H1 (cell line): ENCODE results near the gene SH3RF2. TPM values are rescaled to one million over a fixed set of nuclear protein-coding genes. Genes with fewer than 3 reads are reported as not detected.

Experiments used
- CTCF ChIA-PET: fragments of 300-600 bp; sonication (Branson Sonifier 250); formaldehyde crosslinking; loops from one replicate; lab custom pipeline; 2021; ENCODE audit not compliant: partially characterized antibody; lab: Charles Lee
- POLR2A ChIA-PET: fragments of 300-600 bp; sonication (Branson Sonifier 250); formaldehyde crosslinking; loops from one replicate; lab custom pipeline; 2021; ENCODE audit warnings: inconsistent platforms; ENCODE audit not compliant: partially characterized antibody; lab: Charles Lee
- DNase-seq, 2 experiments: peaks; one replicate each; pipeline versions ENCODE4 v3.0.0 to v3.0.0-alpha.2; 2010 to 2022; ENCODE audit warnings: low spot score in 2 of 2, low read depth in 1 of 2, mixed read lengths in 1 of 2
- FAIRE-seq: peaks from 2 replicates; lab custom pipeline; 2011; peaks lifted over from hg19 to GRCh38; lab: Jason Lieb, UNC
- H2AFZ ChIP-seq: 2 replicates; pipeline ENCODE4 v1.8.1; 2012; ENCODE audit warnings: low read length, inconsistent platforms
- H2AK5ac ChIP-seq: 2 replicates; pipeline ENCODE4 v1.6.1; 2013; ENCODE audit warnings: low read depth, low read length
- H2BK120ac ChIP-seq: replicated peaks from 2 replicates; pipeline ENCODE3; 2013; ENCODE audit warnings: low read depth, low read length, inconsistent platforms
- H2BK12ac ChIP-seq: 2 replicates; pipeline ENCODE4 v1.6.1; 2013; ENCODE audit warnings: low read depth, low read length
- H2BK15ac ChIP-seq: 2 replicates; pipeline ENCODE4 v1.6.1; 2013; ENCODE audit warnings: low read length
- H2BK20ac ChIP-seq: 2 replicates; pipeline ENCODE4 v1.6.1; 2013; ENCODE audit warnings: low read length
- H2BK5ac ChIP-seq: 2 replicates; pipeline ENCODE4 v1.6.1; 2013; ENCODE audit warnings: low read depth, low read length
- H3K14ac ChIP-seq: 2 replicates; pipeline ENCODE4 v1.6.1; 2013; ENCODE audit warnings: inconsistent platforms; ENCODE audit not compliant: insufficient read length
- H3K18ac ChIP-seq: 2 replicates; pipeline ENCODE4 v1.6.1; 2013; ENCODE audit warnings: low read length; ENCODE audit errors: extremely low read depth
- H3K23ac ChIP-seq: 2 replicates; pipeline ENCODE4 v1.6.1; 2013; ENCODE audit warnings: inconsistent platforms; ENCODE audit not compliant: insufficient read length
- H3K23me2 ChIP-seq: 2 replicates; pipeline ENCODE4 v1.6.1; 2013; ENCODE audit warnings: low read depth, low read length
- H3K27ac ChIP-seq: 2 replicates; pipeline ENCODE4 v1.6.1; 2011; ENCODE audit warnings: low read depth, low read length, inconsistent platforms
- H3K27me3 ChIP-seq, 4 experiments: replicated peaks in 1 of 4; 1 replicate in 1 of 4; 2 replicates in 3 of 4; pipeline versions ENCODE4 v1.6.1 to v1.8.1; 2011 to 2013; ENCODE audit warnings: low read length in 3 of 4, mild to moderate bottlenecking in 3 of 4, inconsistent platforms in 2 of 4, mixed read lengths in 2 of 4, moderate library complexity in 1 of 4; ENCODE audit not compliant: control insufficient read depth in 3 of 4, insufficient read depth in 3 of 4; ENCODE audit errors: extremely low read depth in 1 of 4
- H3K36me3 ChIP-seq, 4 experiments: 2 replicates each; pipeline versions ENCODE4 v1.6.1 to v1.8.1; 2011 to 2013; ENCODE audit warnings: mild to moderate bottlenecking in 4 of 4, low read length in 3 of 4, moderate library complexity in 2 of 4, control low read depth in 1 of 4, inconsistent platforms in 1 of 4; ENCODE audit not compliant: insufficient read depth in 4 of 4, control insufficient read depth in 2 of 4
- H3K4ac ChIP-seq: replicated peaks from 2 replicates; pipeline ENCODE3; 2013; ENCODE audit warnings: low read length, low read depth, mixed read lengths, inconsistent platforms; ENCODE audit not compliant: insufficient read length
- H3K4me1 ChIP-seq, 4 experiments: replicated peaks in 1 of 4; 1 replicate in 1 of 4; 2 replicates in 3 of 4; pipeline versions ENCODE4 v1.6.1 to v1.8.1; 2011 to 2013; ENCODE audit warnings: low read length in 3 of 4, inconsistent platforms in 2 of 4, mixed read lengths in 1 of 4; ENCODE audit not compliant: insufficient read depth in 4 of 4, control insufficient read depth in 3 of 4
- H3K4me2 ChIP-seq, 2 experiments: 2 replicates each; pipeline versions ENCODE4 v1.6.1 to v1.8.1; 2011 to 2013; ENCODE audit warnings: low read depth in 2 of 2, low read length in 2 of 2, control low read depth in 1 of 2, inconsistent platforms in 1 of 2, mild to moderate bottlenecking in 1 of 2; ENCODE audit not compliant: insufficient read depth in 1 of 2
- H3K4me3 ChIP-seq, 4 experiments: fragments of 200-600, 300-600 bp in 1 of 4; sonication (generic), shearing (Covaris generic), sonication (Bioruptor Twin) in 1 of 4; 2 replicates each; pipeline versions ENCODE4 v1.5.1 to v1.8.1; 2011 to 2016; ENCODE audit warnings: low read length in 4 of 4, low read depth in 3 of 4, control low read depth in 2 of 4, inconsistent platforms in 2 of 4, mild to moderate bottlenecking in 2 of 4, mixed read lengths in 1 of 4, moderate library complexity in 1 of 4; ENCODE audit not compliant: insufficient read depth in 2 of 4; ENCODE audit errors: extremely low read depth in 1 of 4
- H3K56ac ChIP-seq: replicated peaks from 2 replicates; pipeline ENCODE3; 2013; ENCODE audit warnings: low read depth, mild to moderate bottlenecking, mixed read lengths, low read length, inconsistent platforms; ENCODE audit not compliant: insufficient read length
- H3K79me1 ChIP-seq: 2 replicates; pipeline ENCODE4 v1.6.1; 2013; ENCODE audit warnings: low read depth, low read length, control low read depth
- H3K79me2 ChIP-seq, 2 experiments: 2 replicates each; pipeline versions ENCODE4 v1.6.1 to v1.8.1; 2012 to 2013; ENCODE audit warnings: low read length in 2 of 2, mild to moderate bottlenecking in 2 of 2, inconsistent platforms in 1 of 2; ENCODE audit not compliant: insufficient read depth in 2 of 2, control insufficient read depth in 1 of 2
- H3K9ac ChIP-seq, 4 experiments: replicated peaks in 1 of 4; 1 replicate in 1 of 4; 2 replicates in 3 of 4; pipeline versions ENCODE4 v1.6.1 to v1.8.1; 2011 to 2013; ENCODE audit warnings: low read depth in 3 of 4, low read length in 3 of 4, control low read depth in 2 of 4, mild to moderate bottlenecking in 2 of 4, moderate library complexity in 2 of 4, inconsistent platforms in 1 of 4; ENCODE audit errors: extremely low read depth in 1 of 4
- H3K9me3 ChIP-seq, 2 experiments: 2 replicates each; pipeline versions ENCODE4 v1.6.1 to v1.8.1; 2012 to 2013; ENCODE audit warnings: mild to moderate bottlenecking in 2 of 2, moderate library complexity in 2 of 2, control low read depth in 1 of 2, inconsistent platforms in 1 of 2, low read depth in 1 of 2, low read length in 1 of 2, mixed read lengths in 1 of 2; ENCODE audit not compliant: insufficient read depth in 2 of 2
- H4K20me1 ChIP-seq, 2 experiments: replicated peaks in 1 of 2; 2 replicates each; pipeline versions ENCODE3 to v1.8.1; 2011 to 2013; ENCODE audit warnings: inconsistent platforms in 2 of 2, low read length in 2 of 2, mild to moderate bottlenecking in 1 of 2; ENCODE audit not compliant: insufficient read depth in 2 of 2, control insufficient read depth in 1 of 2
- H4K5ac ChIP-seq: 2 replicates; pipeline ENCODE4 v1.6.1; 2013; ENCODE audit warnings: low read length, low read depth, mixed read lengths, inconsistent platforms; ENCODE audit not compliant: insufficient read length
- H4K8ac ChIP-seq: 2 replicates; pipeline ENCODE4 v1.8.0; 2013; ENCODE audit warnings: mild to moderate bottlenecking, moderate library complexity, low read length, inconsistent platforms; ENCODE audit not compliant: insufficient read depth; ENCODE audit errors: extremely low read depth
- H4K91ac ChIP-seq: replicated peaks from 2 replicates; pipeline ENCODE3; 2013; ENCODE audit warnings: low read length, mixed read lengths, inconsistent platforms; ENCODE audit not compliant: insufficient read length
- ASH2L ChIP-seq: fragments of 200-600, 300-600 bp; sonication (generic); IDR thresholded peaks from one replicate; pipeline ENCODE4 v1.7.1; 2017; ENCODE audit warnings: low read length
- CEBPB ChIP-seq: IDR thresholded peaks from 2 replicates; pipeline ENCODE4 v1.6.1; 2012; ENCODE audit warnings: low read depth, low read length
- GABPA ChIP-seq: IDR thresholded peaks from 2 replicates; pipeline ENCODE4 v1.6.1; 2011; ENCODE audit warnings: mild to moderate bottlenecking, low read length, moderate library complexity, borderline replicate concordance; ENCODE audit not compliant: insufficient read depth
- HDAC6 ChIP-seq: IDR thresholded peaks from one replicate; pipeline ENCODE4 v1.7.1; 2012; ENCODE audit warnings: low read depth, mild to moderate bottlenecking, inconsistent platforms, low read length, moderate library complexity
- SP2 ChIP-seq: IDR thresholded peaks from 2 replicates; pipeline ENCODE4 v1.6.1; 2012; ENCODE audit warnings: mild to moderate bottlenecking, low read length, inconsistent platforms
- WGBS, 2 experiments: shearing (Covaris generic) in 1 of 2; methylation state at CpG; one replicate each; pipeline versions ENCODE4 v1.1.6 to v1.1.7; 2013 to 2015; ENCODE audit warnings: low lambda C conversion rate in 2 of 2, mixed read lengths in 2 of 2, inconsistent platforms in 1 of 2, low coverage in 1 of 2, missing lambda C conversion rate in 1 of 2; ENCODE audit not compliant: insufficient replicate concordance in 2 of 2, insufficient coverage in 1 of 2, insufficient read length in 1 of 2; ENCODE audit errors: extremely low coverage in 1 of 2, missing lambda C conversion rate in 1 of 2; 5-methylcytosine and 5-hydroxymethylcytosine counted together
- polyA plus RNA-seq, 7 experiments: library from polyadenylated mRNA; depleted of rRNA in 3 of 7; stranded (reverse) in 5 of 7; unstranded in 2 of 7; fragments of >200 nt in 5 of 7; fragments of 200-250 nt in 2 of 7; gene quantifications; 1 replicate in 5 of 7; 2 replicates in 1 of 7; 4 replicates in 1 of 7; pipeline versions ENCODE4 v1.2.1 to v1.2.3, GENCODE V29; 2011 to 2013; ENCODE audit warnings: missing spikeins in 2 of 7, mixed read lengths in 2 of 7
- total RNA-seq: library from RNA; stranded (reverse); fragmentation: NEBNext Ultra II Directional; extraction: Animal tissue kit (Norgen Biotek cat#: 25700); gene quantifications from 2 replicates; pipeline ENCODE4 v1.2.1, GENCODE V29; 2021

The SH3RF2 gene
- total and polyA plus RNA-seq, 2 of the 8 experiments (the other 6 are each of a cell fraction or from before 2014, with no cell fraction given): 0.80 to 0.95 TPM

- H2AK5ac ChIP-seq: no peak overlapping the region
- H2AFZ ChIP-seq: no peak overlapping the region
- no peak overlapping the region for H2BK5ac ChIP-seq
- DNase-seq (no peak), FAIRE-seq (no peak)
- H3K36me3 ChIP-seq: peaks cover 0 to 15% (median 10%) of the 10 kb centered on the region in 4 experiments; a peak in 4 of 8 replicates
- H4K91ac ChIP-seq: no peak overlapping the region
- no peak overlapping the region for H3K4me2 ChIP-seq
- H3K56ac ChIP-seq: no peak overlapping the region
- POLR2A ChIA-PET: interaction anchor here (1.0 to 2.4 kb wide), 2 partner anchors 9 to 14 kb away, joined by 4 to 7 read pairs; no protein-coding TSS in a partner anchor
- WGBS, 2 experiments: 86% methylated on average over 1 of the region's 1 CpG; no CpG with 5 or more reads in 1 of the 2 experiments
- H3K23ac ChIP-seq: no peak overlapping the region
- H3K23me2 ChIP-seq: no peaks in the 10 kb centered on the region
- CTCF ChIA-PET: interaction anchor here (0.9 to 1.9 kb wide), 2 partner anchors 12 to 61 kb away, joined by 3 to 5 read pairs; no protein-coding TSS in a partner anchor
- TF ChIP-seq CEBPB (0 out of 2 replicates have a peak, but pooled peaks have one; percentile 20), GABPA (no peak), HDAC6 (no peak), ASH2L (no peak), SP2 (no peak)
- no peaks in the 10 kb centered on the region for H4K20me1 ChIP-seq
- no peak overlapping the region for H3K4me3 ChIP-seq
- no peak overlapping the region for H3K9ac ChIP-seq
- no peak overlapping the region for H2BK12ac ChIP-seq
- H3K9me3 ChIP-seq: no peaks in the 10 kb centered on the region
- H3K27me3 ChIP-seq: no peaks in the 10 kb centered on the region
- H3K4me1 ChIP-seq: no peaks in the 10 kb centered on the region
- no peak overlapping the region for H3K27ac ChIP-seq
- H3K18ac ChIP-seq: no peak overlapping the region
- H4K8ac ChIP-seq: no peak overlapping the region
- H4K5ac ChIP-seq: no peak overlapping the region
- no peaks in the 10 kb centered on the region for H3K79me2 ChIP-seq
- no peak overlapping the region for H3K4ac ChIP-seq
- H2BK120ac ChIP-seq: no peak overlapping the region
- no peak overlapping the region for H3K14ac ChIP-seq
- H3K79me1 ChIP-seq: no peaks in the 10 kb centered on the region
- no peak overlapping the region for H2BK20ac ChIP-seq
- no peak overlapping the region for H2BK15ac ChIP-seq
These were observed 171.5 kb downstream of the SH3RF2 start for GRCh38 chr5:146107901-146108300.
